Rectal smooth muscle tissue (tissue), 1 donor: ENCODE results near the gene DCDC2.
"Not testable (repeated sequence)": the region's sequence is repeated elsewhere in the genome, so short reads cannot be mapped to it uniquely, and the experiment has no call there.

Source experiments
- H3K27ac ChIP-seq: one replicate; pipeline ENCODE4 v1.7.0; 2013; ENCODE audit warnings: low read depth, low read length, inconsistent platforms
- H3K27me3 ChIP-seq: one replicate; pipeline ENCODE4 v1.7.0; 2013; ENCODE audit warnings: low read length; ENCODE audit not compliant: control insufficient read depth, insufficient read depth
- H3K36me3 ChIP-seq: one replicate; pipeline ENCODE4 v1.7.0; 2013; ENCODE audit warnings: low read length; ENCODE audit not compliant: control insufficient read depth, insufficient read depth
- H3K4me1 ChIP-seq: one replicate; pipeline ENCODE4 v1.7.0; 2013; ENCODE audit warnings: low read length; ENCODE audit not compliant: control insufficient read depth, insufficient read depth
- H3K4me3 ChIP-seq: one replicate; pipeline ENCODE4 v1.7.0; 2013; ENCODE audit warnings: low read length
- H3K9ac ChIP-seq: one replicate; pipeline ENCODE4 v1.7.0; 2013; ENCODE audit warnings: low read length

The DCDC2 gene

DNA sequence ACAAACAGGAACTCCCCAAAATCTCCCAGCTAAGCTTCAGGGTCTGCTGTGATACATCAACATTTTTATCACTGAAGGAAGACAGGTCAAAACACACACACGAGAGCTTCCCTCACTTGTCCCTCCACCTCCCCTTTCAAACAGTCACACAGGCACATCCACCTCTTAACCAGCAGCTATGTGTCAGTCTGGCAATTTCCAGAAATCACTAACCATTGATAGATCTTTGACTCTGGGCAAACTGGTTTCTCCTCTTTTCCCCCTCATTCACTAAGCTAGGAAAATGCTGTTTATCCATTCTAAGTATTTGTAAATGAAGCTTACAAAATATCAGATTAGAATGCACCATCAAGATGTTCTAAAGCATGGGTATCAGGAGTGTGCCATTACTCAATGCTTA lies 87.8 kb downstream of the DCDC2 start:
- Histone ChIP-seq H3K9ac (no peak overlapping the region), H3K27ac (no peak overlapping the region), H3K4me3 (no peak overlapping the region), H3K4me1 (no peaks in the 10 kb centered on the region), H3K36me3 (no peaks in the 10 kb centered on the region), H3K27me3 (no peaks in the 10 kb centered on the region)

DNA sequence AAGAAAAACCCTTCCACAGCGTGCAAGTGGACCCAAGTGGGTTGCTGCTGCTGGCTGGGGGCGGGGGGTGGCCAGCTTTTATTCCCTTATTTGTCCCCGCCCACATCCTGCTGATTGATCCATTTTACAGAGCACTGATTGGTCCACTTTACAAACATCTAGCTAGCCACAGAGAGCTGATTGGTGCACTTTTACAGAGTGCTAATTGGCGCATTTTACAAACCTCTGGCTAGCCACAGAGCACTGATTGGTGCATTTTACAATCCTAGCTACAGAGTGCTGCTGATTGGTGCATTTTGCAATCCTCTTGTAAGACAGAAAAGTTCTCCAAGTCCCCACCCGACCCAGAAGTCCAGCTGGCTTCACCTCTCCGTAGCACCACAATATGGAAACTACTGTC lies 99.6 kb downstream of the DCDC2 start:
- H3K4me1 ChIP-seq, H3K27me3 ChIP-seq, H3K9ac ChIP-seq, H3K4me3 ChIP-seq, H3K27ac ChIP-seq, H3K36me3 ChIP-seq: not testable (repeated sequence)

DNA sequence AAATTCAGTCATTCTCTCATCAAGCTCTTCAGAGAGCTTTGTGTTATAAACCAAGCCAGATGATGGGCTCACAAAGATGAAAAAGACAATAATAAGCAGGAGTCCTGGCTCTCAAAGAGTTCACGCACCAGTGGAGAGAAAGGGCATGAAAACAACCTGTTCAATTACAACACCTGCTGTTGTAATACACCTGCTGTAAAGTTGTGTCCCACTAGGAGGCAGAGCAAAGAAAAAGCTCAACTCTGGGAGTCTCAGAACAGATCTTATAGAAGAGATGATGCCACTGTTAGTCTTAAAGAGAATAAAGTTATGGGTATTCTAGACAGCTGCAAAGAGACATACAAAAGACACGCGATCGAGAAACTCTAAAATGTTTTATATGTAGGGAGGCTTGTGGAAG lies 100.6 kb downstream of the DCDC2 start:
- Histone ChIP-seq H3K36me3 (no peaks in the 10 kb centered on the region), H3K4me3 (no peak overlapping the region), H3K9ac (no peak overlapping the region), H3K27ac (no peak overlapping the region), H3K27me3 (no peaks in the 10 kb centered on the region), H3K4me1 (no peaks in the 10 kb centered on the region)

DNA sequence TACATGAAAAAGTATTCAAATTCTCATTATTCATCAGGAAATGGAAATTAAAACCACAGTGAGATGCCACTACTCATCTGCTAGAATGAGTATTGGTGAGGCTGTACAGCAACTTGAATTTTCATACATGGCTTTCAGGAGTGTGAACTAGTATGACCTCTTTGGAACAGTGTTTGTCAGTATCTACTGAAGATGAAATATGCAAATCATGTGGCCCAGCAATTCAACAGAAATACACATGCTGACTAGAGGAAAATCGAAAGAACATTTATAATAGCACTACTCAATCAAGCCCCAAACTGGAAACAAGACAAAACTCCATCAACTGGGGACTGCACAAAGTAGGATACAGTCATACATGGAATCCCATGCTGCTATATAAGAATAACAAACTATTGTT lies 102.2 kb downstream of the DCDC2 start:
- Histone ChIP-seq H3K27ac (no peak overlapping the region), H3K4me1 (no peaks in the 10 kb centered on the region), H3K36me3 (no peaks in the 10 kb centered on the region), H3K9ac (no peak overlapping the region), H3K4me3 (no peak overlapping the region), H3K27me3 (no peaks in the 10 kb centered on the region)

DNA sequence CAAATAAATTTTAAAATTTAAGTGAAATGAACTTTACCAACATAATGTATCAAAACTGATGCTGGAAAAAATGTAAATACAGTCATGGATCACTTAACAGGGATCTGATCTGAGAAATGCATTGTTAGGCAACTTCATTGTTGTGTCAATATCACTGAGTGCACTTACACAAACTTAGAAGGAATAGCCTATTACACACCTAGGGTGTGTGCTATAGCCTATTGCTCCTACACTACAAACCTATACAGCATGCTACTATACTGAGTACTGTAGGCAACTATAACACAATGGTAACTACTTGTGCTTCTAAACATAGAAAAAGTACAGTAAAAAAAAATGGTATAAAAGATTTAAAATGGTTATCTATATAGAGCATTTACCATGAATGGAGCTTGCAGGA lies 104.5 kb downstream of the DCDC2 start:
- no peaks in the 10 kb centered on the region for H3K36me3 ChIP-seq
- no peak overlapping the region for H3K27ac ChIP-seq
- H3K9ac ChIP-seq, result no peak overlapping the region
- no peaks in the 10 kb centered on the region for H3K4me1 ChIP-seq
- H3K4me3 ChIP-seq, result no peak overlapping the region
- H3K27me3 ChIP-seq, result no peaks in the 10 kb centered on the region

DNA sequence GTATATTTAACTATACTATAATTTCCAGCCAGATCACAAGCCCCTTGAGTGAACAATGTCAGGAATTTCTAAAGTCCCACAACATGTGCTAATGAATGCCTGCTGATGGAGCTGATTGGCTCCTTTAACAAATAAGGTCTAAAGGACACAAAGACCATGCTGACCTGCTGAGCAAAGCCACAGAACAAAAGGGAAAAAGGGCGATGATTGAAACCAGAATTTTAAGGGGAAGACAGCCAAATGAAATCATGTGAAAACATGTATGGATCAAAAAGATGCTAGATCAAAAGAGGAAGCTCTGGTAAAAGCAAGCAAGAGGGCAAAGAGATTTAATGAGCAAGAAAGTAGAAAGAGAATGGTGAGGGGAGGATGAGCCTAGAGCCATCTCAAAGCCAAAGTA lies 105.6 kb downstream of the DCDC2 start:
- Histone ChIP-seq H3K9ac (no peak overlapping the region), H3K4me3 (no peak overlapping the region), H3K27me3 (no peaks in the 10 kb centered on the region), H3K36me3 (no peaks in the 10 kb centered on the region), H3K27ac (no peak overlapping the region), H3K4me1 (no peaks in the 10 kb centered on the region)

DNA sequence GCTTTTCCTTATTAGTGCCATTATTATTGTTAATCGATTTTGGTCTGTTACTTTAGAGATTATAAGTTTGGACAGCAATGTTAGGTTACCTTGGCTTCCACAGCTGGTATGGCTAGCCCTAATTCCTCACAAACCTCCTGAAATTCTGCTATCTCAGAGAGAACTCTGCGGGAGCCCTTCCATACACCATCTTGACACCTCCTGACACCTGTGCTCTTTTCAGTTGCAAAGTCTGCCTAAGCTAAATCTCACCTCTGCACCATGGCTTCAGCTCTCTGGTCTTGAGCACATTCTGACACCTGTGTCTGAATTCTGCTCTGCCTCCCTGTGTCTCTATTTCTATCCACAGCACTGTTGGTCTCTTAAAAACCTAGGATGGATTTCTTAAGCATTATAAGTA lies 106.5 kb downstream of the DCDC2 start:
- no peaks in the 10 kb centered on the region for H3K4me1 ChIP-seq

DNA sequence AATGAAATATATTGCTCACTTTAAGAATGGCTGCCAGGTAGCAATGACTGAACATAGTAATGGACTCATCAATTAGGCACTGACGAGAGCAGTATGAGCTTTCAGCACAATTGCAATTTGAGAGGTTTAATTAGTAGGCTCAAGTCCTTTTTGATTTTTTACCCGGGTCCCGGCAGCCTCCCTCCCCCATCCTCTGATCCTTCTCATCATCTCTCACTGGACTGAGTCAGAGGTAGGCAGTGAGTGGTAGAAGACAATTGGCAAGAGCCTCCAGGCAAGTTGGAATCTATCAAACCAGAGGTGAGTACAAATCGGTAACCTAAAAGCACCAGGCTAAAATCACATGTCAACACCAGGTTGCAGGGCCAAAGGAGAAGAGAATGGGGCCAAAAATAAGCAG lies 107.9 kb downstream of the DCDC2 start:
- Histone ChIP-seq H3K36me3 (no peaks in the 10 kb centered on the region), H3K27me3 (no peaks in the 10 kb centered on the region), H3K27ac (no peak overlapping the region), H3K4me1 (peaks cover 3% of the 10 kb centered on the region), H3K4me3 (no peak overlapping the region), H3K9ac (no peak overlapping the region)

More for the DNA sequence above, 106.5 kb downstream of the DCDC2 start:
- Histone ChIP-seq H3K4me3 (no peak overlapping the region), H3K9ac (no peak overlapping the region), H3K27ac (no peak overlapping the region), H3K36me3 (no peaks in the 10 kb centered on the region), H3K27me3 (no peaks in the 10 kb centered on the region)

DNA sequence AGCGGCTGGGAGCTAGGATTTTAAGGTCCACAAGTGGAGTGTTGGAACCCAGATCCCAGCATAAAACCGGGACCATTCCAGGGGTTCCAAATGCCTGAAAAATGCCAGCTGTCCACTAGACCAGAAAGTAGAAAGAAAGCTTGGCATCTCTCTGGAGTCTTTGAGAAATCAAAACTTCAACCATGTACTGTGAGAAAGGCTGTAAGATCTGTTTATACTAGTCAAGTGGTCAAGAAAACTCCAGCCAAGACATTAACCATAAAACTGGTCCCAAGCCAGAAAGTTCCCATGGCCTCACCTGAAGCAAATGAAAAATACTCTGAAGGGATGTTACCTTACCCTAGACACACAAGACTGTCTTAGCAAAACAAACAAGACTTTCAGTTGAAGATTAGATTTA lies 112.6 kb downstream of the DCDC2 start:
- Histone ChIP-seq H3K27ac (no peak overlapping the region), H3K9ac (no peak overlapping the region), H3K36me3 (no peaks in the 10 kb centered on the region), H3K4me3 (no peak overlapping the region), H3K27me3 (no peaks in the 10 kb centered on the region), H3K4me1 (peaks cover 8% of the 10 kb centered on the region)

DNA sequence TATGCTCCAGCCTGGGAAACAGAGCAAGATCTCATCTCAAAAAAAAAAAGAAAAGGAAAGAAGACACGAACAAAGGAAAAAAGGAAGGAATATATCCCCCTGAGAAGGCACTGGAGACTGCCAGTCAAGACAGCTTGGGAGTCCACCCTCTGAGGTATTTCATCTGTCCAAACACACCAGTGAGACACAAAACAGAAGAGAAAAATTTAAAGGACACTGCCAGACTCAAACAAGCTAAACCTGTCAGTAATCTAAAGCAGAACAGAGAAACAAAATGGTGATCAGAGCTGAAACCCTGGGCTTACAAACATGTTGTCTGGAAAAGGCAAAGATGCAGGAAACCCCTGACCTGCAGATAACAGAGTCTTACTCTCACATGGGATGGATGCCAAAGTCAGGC lies 114.9 kb downstream of the DCDC2 start:
- H3K9ac ChIP-seq, result no peak overlapping the region
- H3K27ac ChIP-seq, result no peak overlapping the region
- peaks cover 8% of the 10 kb centered on the region for H3K4me1 ChIP-seq
- H3K4me3 ChIP-seq, result no peak overlapping the region
- H3K27me3 ChIP-seq, result no peaks in the 10 kb centered on the region
- H3K36me3 ChIP-seq, result no peaks in the 10 kb centered on the region

DNA sequence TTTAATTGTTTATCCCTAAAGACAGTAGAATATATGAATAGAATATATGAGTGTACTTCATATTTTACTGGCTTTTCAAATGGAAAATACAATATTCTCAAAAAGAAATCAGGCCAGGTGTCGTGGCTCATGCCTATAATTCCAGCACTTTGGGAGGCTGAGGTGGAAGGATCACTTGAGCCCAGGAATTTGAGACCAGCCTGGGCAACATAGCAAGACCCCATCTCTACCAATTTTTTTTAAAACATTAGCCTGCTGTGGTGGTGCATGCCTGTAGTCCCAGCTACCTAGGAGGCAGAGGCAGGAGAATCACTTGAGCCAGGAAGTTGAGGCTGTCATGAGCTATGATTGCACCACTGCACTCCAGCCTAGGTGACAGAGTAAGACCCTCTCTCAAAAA lies 116.1 kb downstream of the DCDC2 start:
- not testable (repeated sequence) for H3K27me3 ChIP-seq, H3K4me1 ChIP-seq, H3K36me3 ChIP-seq, H3K4me3 ChIP-seq, H3K27ac ChIP-seq, H3K9ac ChIP-seq

DNA sequence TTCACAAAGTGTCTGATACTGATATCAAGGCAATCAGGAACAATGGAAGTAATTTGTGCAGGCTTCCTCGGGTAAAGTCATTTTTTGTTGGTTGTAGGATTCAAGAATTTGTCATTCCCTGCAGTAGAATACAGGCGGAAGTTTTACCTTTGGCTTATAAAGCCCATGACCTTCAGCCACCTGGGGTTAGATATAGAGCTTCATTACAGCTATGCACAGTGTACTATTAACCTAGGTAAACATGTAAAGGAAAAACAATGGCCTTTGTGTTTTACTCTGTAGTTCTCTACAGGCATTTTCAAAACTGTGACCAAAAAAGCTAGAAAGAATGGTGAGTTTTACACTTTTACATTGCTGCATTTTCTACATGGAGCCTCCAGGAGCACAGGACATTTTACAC lies 116.9 kb downstream of the DCDC2 start:
- H3K4me3 ChIP-seq, result no peak overlapping the region
- H3K36me3 ChIP-seq, result no peaks in the 10 kb centered on the region
- peaks cover 8% of the 10 kb centered on the region for H3K4me1 ChIP-seq
- H3K9ac ChIP-seq, result no peak overlapping the region
- H3K27ac ChIP-seq, result no peak overlapping the region
- H3K27me3 ChIP-seq, result no peaks in the 10 kb centered on the region

DNA sequence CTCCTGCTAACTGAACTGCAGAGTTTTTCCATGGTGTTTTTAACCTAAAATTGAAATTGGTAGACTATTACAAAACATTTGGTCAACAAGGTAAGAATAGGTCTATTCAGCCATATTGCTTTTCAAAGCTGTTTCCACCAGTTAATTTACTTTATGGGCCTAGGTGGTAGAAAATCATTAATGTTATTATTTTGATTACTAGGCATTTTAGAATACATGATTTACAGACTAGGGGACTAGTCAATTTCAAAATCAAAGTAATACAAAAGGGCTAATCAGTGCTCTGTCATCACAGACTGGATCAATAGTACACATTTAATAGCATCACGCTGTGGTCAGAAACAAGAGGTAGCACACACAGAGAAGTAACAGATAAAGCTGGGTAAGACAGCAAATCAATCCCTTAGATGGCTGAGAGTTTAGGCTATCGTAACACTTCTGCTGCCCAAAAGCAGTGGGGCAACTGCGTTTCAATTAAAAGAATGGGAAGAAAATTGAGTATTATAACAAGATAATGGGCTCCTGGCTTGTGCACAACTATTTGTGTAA lies 117.4 kb downstream of the DCDC2 start:
- no peaks in the 10 kb centered on the region for H3K36me3 ChIP-seq
- no peaks in the 10 kb centered on the region for H3K27me3 ChIP-seq
- H3K4me3 ChIP-seq, result no peak overlapping the region
- no peak overlapping the region for H3K9ac ChIP-seq
- H3K27ac ChIP-seq, result no peak overlapping the region
- peaks cover 8% of the 10 kb centered on the region for H3K4me1 ChIP-seq
